ENCODE measurements around the gene FHL2. TPM values are rescaled to one million over a fixed set of nuclear protein-coding genes. Genes with fewer than 3 reads are reported as not detected.

The FHL2 gene
- total RNA-seq, 1 donor from 2014 or later = 260 TPM

GRCh38 chr2:105417857-105418436 lies 19.1 kb upstream of the FHL2 start:
- Histone ChIP-seq H3K36me3 (ENCODE audit: control insufficient read depth, insufficient read depth, low read length) (no peaks in the 10 kb centered on the region), H3K27me3 (ENCODE audit: control insufficient read depth, insufficient read depth, low read length) (no peaks in the 10 kb centered on the region), H3K4me3 (ENCODE audit: low read depth, low read length) (no peak overlapping the region)
- no peak for TF ChIP-seq CTCF (IDR thresholded peaks at IDR 0.05; ENCODE audit: insufficient read depth, low read length, poor library complexity, severe bottlenecking)
- DNase-seq (ENCODE audit: low read depth) = no peak

GRCh38 chr2:105416156-105416555 lies 17.3 kb upstream of the FHL2 start:
- DNase-seq (ENCODE audit: low read depth) = no peak
- no peak overlapping the region for H3K4me3 ChIP-seq (ENCODE audit: low read depth, low read length)
- no peaks in the 10 kb centered on the region for H3K36me3 ChIP-seq (ENCODE audit: control insufficient read depth, insufficient read depth, low read length)
- no peaks in the 10 kb centered on the region for H3K27me3 ChIP-seq (ENCODE audit: control insufficient read depth, insufficient read depth, low read length)
- no peak for TF ChIP-seq CTCF (IDR thresholded peaks at IDR 0.05; ENCODE audit: insufficient read depth, low read length, poor library complexity, severe bottlenecking)

- DNase-seq (ENCODE audit: low read depth) = no peak
- Histone ChIP-seq H3K4me3 (ENCODE audit: low read depth, low read length) (no peak overlapping the region), H3K27me3 (ENCODE audit: control insufficient read depth, insufficient read depth, low read length) (no peaks in the 10 kb centered on the region), H3K36me3 (ENCODE audit: control insufficient read depth, insufficient read depth, low read length) (no peaks in the 10 kb centered on the region)
- no peak for TF ChIP-seq CTCF (IDR thresholded peaks at IDR 0.05; ENCODE audit: insufficient read depth, low read length, poor library complexity, severe bottlenecking)
Observed at GRCh38 chr2:105415007-105415406, 16.2 kb upstream of the FHL2 start.

GRCh38 chr2:105413206-105413605 lies 14.4 kb upstream of the FHL2 start:
- DNase-seq (ENCODE audit: low read depth) = no peak
- H3K4me3 ChIP-seq (ENCODE audit: low read depth, low read length) = no peak overlapping the region
- no peak for TF ChIP-seq CTCF (IDR thresholded peaks at IDR 0.05; ENCODE audit: insufficient read depth, low read length, poor library complexity, severe bottlenecking)
- no peaks in the 10 kb centered on the region for H3K27me3 ChIP-seq (ENCODE audit: control insufficient read depth, insufficient read depth, low read length)
- no peaks in the 10 kb centered on the region for H3K36me3 ChIP-seq (ENCODE audit: control insufficient read depth, insufficient read depth, low read length)

- no peak for TF ChIP-seq CTCF (IDR thresholded peaks at IDR 0.05; ENCODE audit: insufficient read depth, low read length, poor library complexity, severe bottlenecking)
Observed at GRCh38 chr2:105412584-105412983, 13.7 kb upstream of the FHL2 start.

GRCh38 chr2:105411720-105412407 lies 13.0 kb upstream of the FHL2 start:
- no peak for DNase-seq (ENCODE audit: low read depth)
- Histone ChIP-seq H3K36me3 (ENCODE audit: control insufficient read depth, insufficient read depth, low read length) (no peaks in the 10 kb centered on the region), H3K27me3 (ENCODE audit: control insufficient read depth, insufficient read depth, low read length) (no peaks in the 10 kb centered on the region), H3K4me3 (ENCODE audit: low read depth, low read length) (no peak overlapping the region)
- no peak for TF ChIP-seq CTCF (IDR thresholded peaks at IDR 0.05; ENCODE audit: insufficient read depth, low read length, poor library complexity, severe bottlenecking)

More at GRCh38 chr2:105412584-105412983, 13.7 kb upstream of the FHL2 start:
- Histone ChIP-seq H3K36me3 (ENCODE audit: control insufficient read depth, insufficient read depth, low read length) (no peaks in the 10 kb centered on the region), H3K4me3 (ENCODE audit: low read depth, low read length) (no peak overlapping the region), H3K27me3 (ENCODE audit: control insufficient read depth, insufficient read depth, low read length) (no peaks in the 10 kb centered on the region)
- no peak for DNase-seq (ENCODE audit: low read depth)

Data from kidney epithelial cell (primary cell).